Activated CD4-positive, CD25-positive, alpha-beta regulatory T cell treated with anti-CD3 and anti-CD28 coated beads, Interleukin-2, amount 50 U/mL, for 24 hours (primary cell): ENCODE results near the gene SLC8A1.

Experiments
- ATAC-seq, 2 donors: fragments of 150-1000 bp; cut with Tn5 transposase; one replicate each; pipeline ENCODE4 v1.10.0; 2021; ENCODE audit warnings: mild to moderate bottlenecking in 1 of 2, moderate library complexity in 1 of 2

Gene SLC8A1

GRCh38 chr2:40178971-40179370, 272.9 kb downstream of the SLC8A1 start:
- ATAC-seq: no peak

- ATAC-seq: no peak
Observed at GRCh38 chr2:40178171-40178778, 273.6 kb downstream of the SLC8A1 start.

GRCh38 chr2:40177366-40177765, 274.5 kb downstream of the SLC8A1 start:
- ATAC-seq: no peak

- no peak for ATAC-seq
Observed at GRCh38 chr2:40173276-40173675, 278.6 kb downstream of the SLC8A1 start.

GRCh38 chr2:40169856-40170255, 282.0 kb downstream of the SLC8A1 start:
- ATAC-seq: no peak

GRCh38 chr2:40169430-40169829, 282.5 kb downstream of the SLC8A1 start:
- no peak for ATAC-seq

GRCh38 chr2:40168546-40168945, 283.3 kb downstream of the SLC8A1 start:
- no peak for ATAC-seq

- ATAC-seq: no peak
Observed at GRCh38 chr2:40168032-40168431, 283.9 kb downstream of the SLC8A1 start.

- no peak for ATAC-seq
Observed at GRCh38 chr2:40166006-40166405, 285.9 kb downstream of the SLC8A1 start.

GRCh38 chr2:40165509-40165844, 286.4 kb downstream of the SLC8A1 start:
- ATAC-seq: no peak

- ATAC-seq: no peak
Observed at GRCh38 chr2:40164736-40165508, 287.0 kb downstream of the SLC8A1 start.

- ATAC-seq: no peak
Observed at GRCh38 chr2:40161986-40162385, 289.9 kb downstream of the SLC8A1 start.

- ATAC-seq: no peak
Observed at GRCh38 chr2:40160751-40161218, 291.1 kb downstream of the SLC8A1 start.

GRCh38 chr2:40159333-40159732, 292.6 kb downstream of the SLC8A1 start:
- no peak for ATAC-seq

GRCh38 chr2:40158781-40159180, 293.1 kb downstream of the SLC8A1 start:
- ATAC-seq: no peak

GRCh38 chr2:40155728-40156127, 296.2 kb downstream of the SLC8A1 start:
- ATAC-seq: no peak

- ATAC-seq: no peak
Observed at GRCh38 chr2:40150266-40150665, 301.6 kb downstream of the SLC8A1 start.

- ATAC-seq: no peak
Observed at GRCh38 chr2:40148334-40148733, 303.6 kb downstream of the SLC8A1 start.

GRCh38 chr2:40147360-40147759, 304.5 kb downstream of the SLC8A1 start:
- no peak for ATAC-seq

- ATAC-seq: no peak
Observed at GRCh38 chr2:40144022-40144421, 307.9 kb downstream of the SLC8A1 start.

GRCh38 chr2:40138314-40138713, 313.6 kb downstream of the SLC8A1 start:
- ATAC-seq: no peak

GRCh38 chr2:40131081-40131704, 320.7 kb downstream of the SLC8A1 start:
- no peak for ATAC-seq

- ATAC-seq: no peak
Observed at GRCh38 chr2:40130251-40130994, 321.5 kb downstream of the SLC8A1 start.
